ENCODE results near the gene SPINDOC.

- TF ChIP-seq EZH2 (IDR thresholded peaks at IDR 0.05; ENCODE audit: borderline replicate concordance, low read depth, low read length, poor library complexity, severe bottlenecking) = no peak
- TF ChIP-seq, protein P1, sequence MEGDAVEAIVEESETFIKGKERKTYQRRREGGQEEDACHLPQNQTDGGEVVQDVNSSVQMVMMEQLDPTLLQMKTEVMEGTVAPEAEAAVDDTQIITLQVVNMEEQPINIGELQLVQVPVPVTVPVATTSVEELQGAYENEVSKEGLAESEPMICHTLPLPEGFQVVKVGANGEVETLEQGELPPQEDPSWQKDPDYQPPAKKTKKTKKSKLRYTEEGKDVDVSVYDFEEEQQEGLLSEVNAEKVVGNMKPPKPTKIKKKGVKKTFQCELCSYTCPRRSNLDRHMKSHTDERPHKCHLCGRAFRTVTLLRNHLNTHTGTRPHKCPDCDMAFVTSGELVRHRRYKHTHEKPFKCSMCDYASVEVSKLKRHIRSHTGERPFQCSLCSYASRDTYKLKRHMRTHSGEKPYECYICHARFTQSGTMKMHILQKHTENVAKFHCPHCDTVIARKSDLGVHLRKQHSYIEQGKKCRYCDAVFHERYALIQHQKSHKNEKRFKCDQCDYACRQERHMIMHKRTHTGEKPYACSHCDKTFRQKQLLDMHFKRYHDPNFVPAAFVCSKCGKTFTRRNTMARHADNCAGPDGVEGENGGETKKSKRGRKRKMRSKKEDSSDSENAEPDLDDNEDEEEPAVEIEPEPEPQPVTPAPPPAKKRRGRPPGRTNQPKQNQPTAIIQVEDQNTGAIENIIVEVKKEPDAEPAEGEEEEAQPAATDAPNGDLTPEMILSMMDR (conservative IDR thresholded peaks at IDR 0.05; ENCODE audit: low read depth, low read length) = no peak
Measured at GRCh38 chr11:63826471-63827190, 13.4 kb downstream of the SPINDOC start.
